Measurements from ENCODE around the gene PRCP.

DNA sequence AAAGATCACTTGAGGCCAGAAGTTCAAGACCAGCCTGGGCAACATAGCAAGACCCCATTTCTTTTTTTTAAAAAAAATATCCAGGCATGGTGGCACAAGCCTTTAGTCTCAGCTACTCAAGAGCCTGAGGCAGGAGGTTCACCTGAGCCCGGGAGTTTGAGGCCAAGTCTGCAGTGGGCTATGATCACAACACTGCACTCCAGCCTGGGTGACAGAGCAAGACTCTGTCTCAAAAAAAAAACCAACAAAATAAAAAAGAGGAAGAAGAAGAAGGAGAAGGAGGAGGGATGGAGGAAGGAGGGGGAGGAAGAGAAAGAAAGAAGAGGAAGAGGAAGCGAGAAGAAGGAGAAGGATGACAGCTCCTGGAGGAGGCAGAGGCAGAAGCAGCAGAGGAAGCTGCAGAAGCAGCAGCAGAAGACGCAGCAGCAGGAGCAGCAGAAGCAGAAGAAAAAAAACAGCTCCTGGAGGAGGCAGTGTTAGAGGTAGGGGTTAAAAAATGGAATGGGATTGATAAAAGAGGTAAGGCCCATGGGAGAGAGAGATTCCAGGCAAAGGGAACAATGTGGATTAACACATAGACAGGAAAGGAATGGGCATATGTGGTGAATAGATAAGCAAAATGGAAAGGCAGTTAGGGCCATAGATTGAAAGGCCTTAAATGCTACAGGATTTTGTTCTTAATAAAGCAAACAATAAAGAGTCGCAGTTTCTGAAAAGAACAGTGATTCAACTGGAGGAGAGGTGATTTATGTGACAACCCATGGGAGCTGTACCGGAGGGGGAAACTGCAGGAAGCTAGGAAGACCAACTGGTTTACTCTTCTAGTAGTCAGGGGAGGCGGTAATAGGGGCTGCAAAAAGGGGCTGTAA is 10.9 kb downstream of the PRCP start:
- TF ChIP-seq, protein P1, sequence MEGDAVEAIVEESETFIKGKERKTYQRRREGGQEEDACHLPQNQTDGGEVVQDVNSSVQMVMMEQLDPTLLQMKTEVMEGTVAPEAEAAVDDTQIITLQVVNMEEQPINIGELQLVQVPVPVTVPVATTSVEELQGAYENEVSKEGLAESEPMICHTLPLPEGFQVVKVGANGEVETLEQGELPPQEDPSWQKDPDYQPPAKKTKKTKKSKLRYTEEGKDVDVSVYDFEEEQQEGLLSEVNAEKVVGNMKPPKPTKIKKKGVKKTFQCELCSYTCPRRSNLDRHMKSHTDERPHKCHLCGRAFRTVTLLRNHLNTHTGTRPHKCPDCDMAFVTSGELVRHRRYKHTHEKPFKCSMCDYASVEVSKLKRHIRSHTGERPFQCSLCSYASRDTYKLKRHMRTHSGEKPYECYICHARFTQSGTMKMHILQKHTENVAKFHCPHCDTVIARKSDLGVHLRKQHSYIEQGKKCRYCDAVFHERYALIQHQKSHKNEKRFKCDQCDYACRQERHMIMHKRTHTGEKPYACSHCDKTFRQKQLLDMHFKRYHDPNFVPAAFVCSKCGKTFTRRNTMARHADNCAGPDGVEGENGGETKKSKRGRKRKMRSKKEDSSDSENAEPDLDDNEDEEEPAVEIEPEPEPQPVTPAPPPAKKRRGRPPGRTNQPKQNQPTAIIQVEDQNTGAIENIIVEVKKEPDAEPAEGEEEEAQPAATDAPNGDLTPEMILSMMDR (IDR thresholded peaks at IDR 0.05): no peak
- TF ChIP-seq EZH2 (IDR thresholded peaks at IDR 0.05; ENCODE audit: borderline replicate concordance, insufficient read depth, low read depth, low read length, poor library complexity, severe bottlenecking): no peak

Measured in B cell (primary cell).